H9 (cell line): Measurements from ENCODE around the gene RINL. TPM values are rescaled to one million over a fixed set of nuclear protein-coding genes. Genes with fewer than 3 reads are reported as not detected.

Experiments used
- DNase-seq: peaks from one replicate; pipeline ENCODE4 v3.0.0-alpha.2; 2017
- H2AFZ ChIP-seq: one replicate; pipeline ENCODE4 v1.6.1; 2013; ENCODE audit warnings: mild to moderate bottlenecking, low read length, control low read depth, moderate library complexity
- H2AK5ac ChIP-seq: 2 replicates; pipeline ENCODE4 v1.6.1; 2013; ENCODE audit warnings: low read length, control low read depth, mixed read lengths; ENCODE audit not compliant: insufficient read length
- H2BK120ac ChIP-seq: one replicate; pipeline ENCODE4 v1.6.1; 2013; ENCODE audit warnings: low read depth, mild to moderate bottlenecking, low read length, control low read depth, inconsistent platforms; ENCODE audit not compliant: poor library complexity, severe bottlenecking
- H2BK12ac ChIP-seq: 2 replicates; pipeline ENCODE4 v1.6.1; 2013; ENCODE audit warnings: low read length, control low read depth, mixed read lengths, low read depth; ENCODE audit not compliant: insufficient read length
- H2BK15ac ChIP-seq: 2 replicates; pipeline ENCODE4 v1.6.1; 2013; ENCODE audit warnings: low read depth, low read length, control low read depth
- H2BK20ac ChIP-seq: one replicate; pipeline ENCODE4 v1.6.1; 2013; ENCODE audit warnings: low read depth, mild to moderate bottlenecking, low read length, control low read depth, inconsistent platforms; ENCODE audit not compliant: poor library complexity, severe bottlenecking
- H2BK5ac ChIP-seq: 2 replicates; pipeline ENCODE4 v1.6.1; 2013; ENCODE audit warnings: low read length, control low read depth, mixed read lengths; ENCODE audit not compliant: insufficient read length
- H3K14ac ChIP-seq: 2 replicates; pipeline ENCODE4 v1.6.1; 2013; ENCODE audit warnings: low read length, control low read depth; ENCODE audit not compliant: insufficient read depth
- H3K18ac ChIP-seq: 2 replicates; pipeline ENCODE4 v1.6.1; 2013; ENCODE audit warnings: low read depth, mild to moderate bottlenecking, mixed read lengths, low read length, control low read depth; ENCODE audit not compliant: insufficient read length
- H3K23ac ChIP-seq: 2 replicates; pipeline ENCODE4 v1.6.1; 2013; ENCODE audit warnings: low read length, control low read depth, mixed read lengths, low read depth; ENCODE audit not compliant: insufficient read length
- H3K23me2 ChIP-seq: 2 replicates; pipeline ENCODE4 v1.6.1; 2013; ENCODE audit warnings: low read depth, mild to moderate bottlenecking, mixed read lengths, low read length, control low read depth; ENCODE audit not compliant: insufficient read length, poor library complexity, severe bottlenecking
- H3K27ac ChIP-seq: 2 replicates; pipeline ENCODE4 v1.5.1; 2013; ENCODE audit warnings: low read length, control low read depth, mixed read lengths, low read depth; ENCODE audit not compliant: insufficient read length
- H3K27me3 ChIP-seq: 2 replicates; pipeline ENCODE4 v1.6.1; 2013; ENCODE audit warnings: low read length, control low read depth, inconsistent platforms; ENCODE audit not compliant: insufficient read depth
- H3K4ac ChIP-seq: 2 replicates; pipeline ENCODE4 v1.6.1; 2013; ENCODE audit warnings: low read depth, mild to moderate bottlenecking, control low read depth, inconsistent platforms, low read length, moderate library complexity
- H3K4me1 ChIP-seq: 2 replicates; pipeline ENCODE4 v1.6.1; 2013; ENCODE audit warnings: low read length, control low read depth, inconsistent platforms; ENCODE audit not compliant: insufficient read depth
- H3K4me2 ChIP-seq: 2 replicates; pipeline ENCODE4 v1.6.1; 2013; ENCODE audit warnings: low read length, control low read depth, mixed read lengths; ENCODE audit not compliant: insufficient read length, insufficient read depth
- H3K56ac ChIP-seq: 2 replicates; pipeline ENCODE4 v1.6.1; 2013; ENCODE audit warnings: low read depth, mild to moderate bottlenecking, mixed read lengths, low read length, control low read depth; ENCODE audit not compliant: insufficient read length
- H3K79me1 ChIP-seq: 2 replicates; pipeline ENCODE4 v1.6.1; 2013; ENCODE audit warnings: low read depth, mild to moderate bottlenecking, moderate library complexity, low read length, control low read depth, inconsistent platforms; ENCODE audit not compliant: insufficient read depth, poor library complexity, severe bottlenecking
- H3K79me2 ChIP-seq: 2 replicates; pipeline ENCODE4 v1.6.1; 2013; ENCODE audit warnings: low read length, control low read depth, inconsistent platforms; ENCODE audit not compliant: insufficient read depth
- H3K9ac ChIP-seq: 2 replicates; pipeline ENCODE4 v1.6.1; 2013; ENCODE audit warnings: low read length, control low read depth, mixed read lengths; ENCODE audit not compliant: insufficient read length; ENCODE audit errors: extremely low read depth
- H3K9me3 ChIP-seq: one replicate; pipeline ENCODE4 v1.6.1; 2013; ENCODE audit warnings: low read depth, low read length, inconsistent platforms; ENCODE audit not compliant: control insufficient read depth
- H3T11ph ChIP-seq: one replicate; pipeline ENCODE4 v1.6.1; 2013; ENCODE audit warnings: mild to moderate bottlenecking, low read length, control low read depth, inconsistent platforms
- H4K20me1 ChIP-seq: one replicate; pipeline ENCODE4 v1.6.1; 2013; ENCODE audit not compliant: control insufficient read depth, insufficient read length, insufficient read depth
- H4K5ac ChIP-seq: 2 replicates; pipeline ENCODE4 v1.6.1; 2013; ENCODE audit warnings: low read depth, mild to moderate bottlenecking, mixed read lengths, low read length, control low read depth; ENCODE audit not compliant: insufficient read length
- H4K8ac ChIP-seq: replicated peaks from 2 replicates; pipeline ENCODE4 v1.6.1; 2013; ENCODE audit warnings: low read length, control low read depth, mixed read lengths, low read depth; ENCODE audit not compliant: insufficient read length
- H4K91ac ChIP-seq: 2 replicates; pipeline ENCODE4 v1.6.1; 2013; ENCODE audit warnings: low read depth, mild to moderate bottlenecking, moderate library complexity, mixed read lengths, low read length, control low read depth; ENCODE audit not compliant: insufficient read length
- H3K27ac Mint-ChIP-seq, 3 experiments: 2 replicates in 2 of 3; 3 replicates in 1 of 3; pipeline ENCODE4 v1.8.0; 2020 to 2021; ENCODE audit warnings: mixed read lengths in 3 of 3, mild to moderate bottlenecking in 1 of 3, moderate library complexity in 1 of 3
- H3K27me3 Mint-ChIP-seq: 2 replicates; pipeline ENCODE4 v1.8.0; 2021; ENCODE audit warnings: low read depth, mild to moderate bottlenecking, moderate library complexity, mixed read lengths
- H3K36me3 Mint-ChIP-seq, 3 experiments: 2 replicates in 2 of 3; 3 replicates in 1 of 3; pipeline ENCODE4 v1.8.0; 2020 to 2021; ENCODE audit warnings: low read depth in 3 of 3, mixed read lengths in 3 of 3; ENCODE audit not compliant: insufficient read depth in 1 of 3
- H3K4me1 Mint-ChIP-seq, 2 experiments: 2 replicates each; pipeline ENCODE4 v1.8.0; 2020; ENCODE audit warnings: mixed read lengths in 2 of 2
- H3K4me3 Mint-ChIP-seq, 2 experiments: 2 replicates in 1 of 2; 3 replicates in 1 of 2; pipeline ENCODE4 v1.8.0; 2020 to 2021; ENCODE audit warnings: mild to moderate bottlenecking in 2 of 2, mixed read lengths in 2 of 2, moderate library complexity in 1 of 2
- H3K9me3 Mint-ChIP-seq, 2 experiments: 2 replicates in 1 of 2; 3 replicates in 1 of 2; pipeline ENCODE4 v1.8.0; 2020; ENCODE audit warnings: mild to moderate bottlenecking in 2 of 2, mixed read lengths in 2 of 2, moderate library complexity in 1 of 2
- WGBS: extraction: QIAGEN DNeasy Blood & Tissue Kit; methylation state at CpG from one replicate; pipeline ENCODE4 v1.1.7; 2013; ENCODE audit warnings: missing lambda C conversion rate, low lambda C conversion rate, mixed read lengths; ENCODE audit not compliant: insufficient read length; ENCODE audit errors: extremely low coverage; 5-methylcytosine and 5-hydroxymethylcytosine counted together
- total RNA-seq: library from RNA; stranded (reverse); gene quantifications from 2 replicates; pipeline ENCODE4 v1.2.1, GENCODE V29; 2021
- TF ChIP-seq, protein P1 (sequence below): fragments of 200-600 bp; sonication (generic); conservative IDR thresholded peaks from 3 replicates; pipeline ENCODE4 v1.8.0; 2021; ENCODE audit warnings: antibody characterized with exemption, mild to moderate bottlenecking

RINL gene
- total RNA-seq, 1 experiment from 2014 or later: 6.4 TPM

DNA sequence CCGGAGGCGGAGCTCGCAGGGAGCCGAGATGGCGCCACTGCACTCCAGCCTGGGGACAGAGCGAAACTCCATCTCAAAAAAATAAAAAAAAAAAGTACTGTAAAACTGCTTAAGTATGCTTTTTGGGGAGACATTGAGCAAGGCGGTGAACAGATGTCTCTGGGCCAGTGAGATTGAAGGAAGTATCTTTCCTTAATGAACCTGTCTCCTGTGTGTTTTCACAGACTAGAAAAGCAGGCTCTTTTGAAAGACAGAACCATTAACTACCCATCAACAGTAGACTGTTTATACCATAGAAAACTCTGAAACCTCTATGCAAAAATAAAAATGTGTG, 45.0 kb downstream of the RINL start:
- no peaks in the 10 kb centered on the region; a peak in 1 of 5 replicates for H3K9me3 Mint-ChIP-seq
- no peak overlapping the region for H3K56ac ChIP-seq
- peak overlapping the region in 2 of 3 experiments; percentile 31 to 90; a peak in 2 of 7 replicates for H3K27ac Mint-ChIP-seq
- H3K27ac ChIP-seq: no peak overlapping the region
- peaks cover 33 to 62% (median 39%) of the 10 kb centered on the region in 3 experiments for H3K36me3 Mint-ChIP-seq
- peaks cover 2% of the 10 kb centered on the region; the same call in 1 of the 2 replicates for H3K4me1 ChIP-seq
- no peak overlapping the region for H2AK5ac ChIP-seq
- H3K4me2 ChIP-seq: no peak overlapping the region
- no peak overlapping the region for H3K9ac ChIP-seq
- no peak overlapping the region for H2BK20ac ChIP-seq
- H3K79me2 ChIP-seq: 0 out of 2 replicates have a peak, but pooled peaks cover 2% of the 10 kb centered on the region
- no peak overlapping the region for H2BK120ac ChIP-seq
- H3K4me1 Mint-ChIP-seq: peaks cover 13% of the 10 kb centered on the region in 2 experiments
- no peak overlapping the region for H2AFZ ChIP-seq
- no peak overlapping the region for H3T11ph ChIP-seq
- no peak overlapping the region for H3K23ac ChIP-seq
- no peak overlapping the region for H3K4ac ChIP-seq
- H2BK5ac ChIP-seq: no peak overlapping the region
- no peak overlapping the region for H3K4me3 Mint-ChIP-seq
- no CpG with 5 or more reads among the region's 7 CpGs for WGBS
- H3K9me3 ChIP-seq: no peaks in the 10 kb centered on the region
- no peak for DNase-seq
- H4K5ac ChIP-seq: no peak overlapping the region
- no peaks in the 10 kb centered on the region for H3K27me3 Mint-ChIP-seq
- H4K20me1 ChIP-seq: no peaks in the 10 kb centered on the region
- H2BK15ac ChIP-seq: no peak overlapping the region
- no peaks in the 10 kb centered on the region for H3K27me3 ChIP-seq
- TF ChIP-seq, protein P1, sequence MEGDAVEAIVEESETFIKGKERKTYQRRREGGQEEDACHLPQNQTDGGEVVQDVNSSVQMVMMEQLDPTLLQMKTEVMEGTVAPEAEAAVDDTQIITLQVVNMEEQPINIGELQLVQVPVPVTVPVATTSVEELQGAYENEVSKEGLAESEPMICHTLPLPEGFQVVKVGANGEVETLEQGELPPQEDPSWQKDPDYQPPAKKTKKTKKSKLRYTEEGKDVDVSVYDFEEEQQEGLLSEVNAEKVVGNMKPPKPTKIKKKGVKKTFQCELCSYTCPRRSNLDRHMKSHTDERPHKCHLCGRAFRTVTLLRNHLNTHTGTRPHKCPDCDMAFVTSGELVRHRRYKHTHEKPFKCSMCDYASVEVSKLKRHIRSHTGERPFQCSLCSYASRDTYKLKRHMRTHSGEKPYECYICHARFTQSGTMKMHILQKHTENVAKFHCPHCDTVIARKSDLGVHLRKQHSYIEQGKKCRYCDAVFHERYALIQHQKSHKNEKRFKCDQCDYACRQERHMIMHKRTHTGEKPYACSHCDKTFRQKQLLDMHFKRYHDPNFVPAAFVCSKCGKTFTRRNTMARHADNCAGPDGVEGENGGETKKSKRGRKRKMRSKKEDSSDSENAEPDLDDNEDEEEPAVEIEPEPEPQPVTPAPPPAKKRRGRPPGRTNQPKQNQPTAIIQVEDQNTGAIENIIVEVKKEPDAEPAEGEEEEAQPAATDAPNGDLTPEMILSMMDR: no peak
- H2BK12ac ChIP-seq: no peak overlapping the region
- H4K8ac ChIP-seq: no peak overlapping the region
- no peaks in the 10 kb centered on the region for H3K79me1 ChIP-seq
- H3K18ac ChIP-seq: no peak overlapping the region
- H4K91ac ChIP-seq: no peak overlapping the region
- H3K23me2 ChIP-seq: peaks cover 8% of the 10 kb centered on the region
- no peak overlapping the region for H3K14ac ChIP-seq
